ENCODE measurements around the gene GPR183. TPM values are rescaled to one million over a fixed set of nuclear protein-coding genes. Genes with fewer than 3 reads are reported as not detected.

GPR183 gene
- total RNA-seq, 2 experiments from 2014 or later, result 8.6 to 10.0 TPM

- no peak for DNase-seq
These were observed 3.2 kb downstream of the GPR183 start for GRCh38 chr13:99303863-99304521.

GRCh38 chr13:99302637-99303505 is 4.3 kb downstream of the GPR183 start:
- no peak for TF ChIP-seq CTCF (IDR thresholded peaks at IDR 0.05)
- Mint-ChIP-seq H3K27ac (peak overlapping the region; percentile 78), H3K4me3 (peak overlapping the region; percentile 54), H3K27me3 (no peaks in the 10 kb centered on the region), H3K4me1 (ENCODE audit: low read depth) (peaks cover 80% of the 10 kb centered on the region), H3K9me3 (no peaks in the 10 kb centered on the region), H3K36me3 (ENCODE audit: low read depth) (peaks cover 32% of the 10 kb centered on the region)
- intact Hi-C loops (cut with micrococcal nuclease), result loop anchor here (10.0 kb wide), 1 partner anchor 132 kb away; no protein-coding TSS in a partner anchor
- ChIA-PET POLR2A (interaction anchor here (0.6 to 2.7 kb wide), 8 partner anchors 9 to 821 kb away, joined by 3 to 8 read pairs (median 4); no protein-coding TSS in a partner anchor), CTCF (interaction anchor here (0.7 to 3.6 kb wide), 7 partner anchors 11 to 134 kb away, joined by 3 to 22 read pairs (median 5); no protein-coding TSS in a partner anchor)
- ATAC-seq (no peak), DNase-seq (no peak)

More at GRCh38 chr13:99303863-99304521, 3.2 kb downstream of the GPR183 start:
- Mint-ChIP-seq H3K4me3 (peak overlapping the region; percentile 54), H3K9me3 (no peaks in the 10 kb centered on the region), H3K4me1 (ENCODE audit: low read depth) (peaks cover 79% of the 10 kb centered on the region), H3K27me3 (no peaks in the 10 kb centered on the region), H3K36me3 (ENCODE audit: low read depth) (peaks cover 37% of the 10 kb centered on the region), H3K27ac (peak overlapping the region; percentile 60)
- no peak for ATAC-seq
- ChIA-PET CTCF (interaction anchor here (1.0 to 3.6 kb wide), 5 partner anchors 16 to 132 kb away, joined by 3 to 22 read pairs (median 4); no protein-coding TSS in a partner anchor), POLR2A (interaction anchor here (0.9 to 2.1 kb wide), 4 partner anchors 11 to 130 kb away, joined by 3 to 5 read pairs (median 4); no protein-coding TSS in a partner anchor)
- intact Hi-C loops (cut with micrococcal nuclease), result loop anchor here (10.0 kb wide), 1 partner anchor 131 kb away; no protein-coding TSS in a partner anchor
- TF ChIP-seq CTCF (IDR thresholded peaks at IDR 0.05), result no peak

GRCh38 chr13:99301913-99302636 is 5.1 kb downstream of the GPR183 start:
- peaks cover 80% of the 10 kb centered on the region for H3K4me1 Mint-ChIP-seq (ENCODE audit: low read depth)
- H3K27ac Mint-ChIP-seq, result peak overlapping the region; percentile 78
- intact Hi-C loops (cut with micrococcal nuclease), result loop anchor here (10.0 kb wide), 1 partner anchor 133 kb away; no protein-coding TSS in a partner anchor

More at GRCh38 chr13:99301913-99302636, 5.1 kb downstream of the GPR183 start:
- H3K4me3 Mint-ChIP-seq, result peak overlapping the region; percentile 2
- POLR2A ChIA-PET, result interaction anchor here (0.6 to 2.7 kb wide), 8 partner anchors 13 to 820 kb away, joined by 3 to 8 read pairs (median 4); no protein-coding TSS in a partner anchor
- no peak for TF ChIP-seq CTCF (IDR thresholded peaks at IDR 0.05)
- CTCF ChIA-PET, result interaction anchor here (0.7 to 3.6 kb wide), 6 partner anchors 12 to 135 kb away, joined by 3 to 22 read pairs (median 6); no protein-coding TSS in a partner anchor
- DNase-seq (no peak), ATAC-seq (no peak)
- H3K9me3 Mint-ChIP-seq, result no peaks in the 10 kb centered on the region
- peaks cover 37% of the 10 kb centered on the region for H3K36me3 Mint-ChIP-seq (ENCODE audit: low read depth)
- no peaks in the 10 kb centered on the region for H3K27me3 Mint-ChIP-seq
